Endothelial cell of umbilical vein (primary cell): ENCODE measurements around the gene OTX2. TPM values are rescaled to one million over a fixed set of nuclear protein-coding genes. Genes with fewer than 3 reads are reported as not detected.
A peak's percentile ranks its signal among the peaks of the same experiment; 100 is the strongest.

Source experiments
- BruUV-seq: library from RNA; stranded (reverse); fragments of 400-500 nt; replicated peaks from 2 replicates; lab custom pipeline; 2021; lab: Mats Ljungman, UMichigan
- CTCF ChIA-PET: fragments of 300-600, 350-600 bp; sonication (Branson Sonifier 250); formaldehyde crosslinking; loops from one replicate; lab custom pipeline; 2021; ENCODE audit warnings: antibody characterized with exemption, inconsistent platforms; lab: Charles Lee
- POLR2A ChIA-PET: fragments of 300-600, 350-600 bp; sonication (Branson Sonifier 250); formaldehyde crosslinking; loops from one replicate; lab custom pipeline; 2021; ENCODE audit warnings: antibody characterized with exemption, inconsistent platforms; lab: Charles Lee
- DNase-seq: peaks from one replicate; pipeline ENCODE4 v3.0.0-alpha.2; 2011; ENCODE audit warnings: low read depth, low spot score
- FAIRE-seq: peaks from 2 replicates; lab custom pipeline; 2011; peaks lifted over from hg19 to GRCh38; lab: Jason Lieb, UNC
- H2AFZ ChIP-seq: 2 replicates; pipeline ENCODE4 v1.6.0; 2012; ENCODE audit warnings: low read depth, low read length, control low read depth, inconsistent platforms
- H3K27ac ChIP-seq: 2 replicates; pipeline ENCODE4 v1.5.1; 2011; ENCODE audit warnings: low read depth, mild to moderate bottlenecking, control low read depth, low read length, moderate library complexity; ENCODE audit not compliant: insufficient read depth
- H3K27me3 ChIP-seq, 2 experiments: 2 replicates each; pipeline versions ENCODE4 v1.6.0 to v1.6.1; 2011; ENCODE audit warnings: low read length in 2 of 2, mixed read lengths in 1 of 2; ENCODE audit not compliant: control insufficient read depth in 2 of 2, insufficient read depth in 2 of 2
- H3K36me3 ChIP-seq, 2 experiments: 2 replicates in 1 of 2; 3 replicates in 1 of 2; pipeline ENCODE4 v1.5.1; 2011; ENCODE audit warnings: low read length in 2 of 2, mild to moderate bottlenecking in 1 of 2, moderate library complexity in 1 of 2; ENCODE audit not compliant: control insufficient read depth in 2 of 2, insufficient read depth in 2 of 2; ENCODE audit errors: extremely low read depth in 1 of 2
- H3K4me1 ChIP-seq: 3 replicates; pipeline ENCODE4 v1.5.1; 2011; ENCODE audit warnings: mild to moderate bottlenecking, low read length; ENCODE audit not compliant: control insufficient read depth, insufficient read depth; ENCODE audit errors: extremely low read depth
- H3K4me2 ChIP-seq: 2 replicates; pipeline ENCODE4 v1.6.1; 2011; ENCODE audit warnings: low read length, control low read depth, mixed read lengths; ENCODE audit not compliant: insufficient read depth
- H3K4me3 ChIP-seq, 3 experiments: fragments of 200-600 bp in 1 of 3; sonication (generic), shearing (Covaris generic) in 1 of 3; replicated peaks in 1 of 3; 2 replicates each; pipeline ENCODE4 v1.5.1; 2011 to 2016; ENCODE audit warnings: control low read depth in 3 of 3, low read length in 3 of 3, mild to moderate bottlenecking in 2 of 3, inconsistent platforms in 1 of 3, low read depth in 1 of 3, moderate library complexity in 1 of 3; ENCODE audit not compliant: insufficient read depth in 1 of 3
- H3K79me2 ChIP-seq: 2 replicates; pipeline ENCODE4 v1.6.0; 2012; ENCODE audit warnings: low read length, inconsistent platforms; ENCODE audit not compliant: control insufficient read depth, insufficient read depth
- H3K9ac ChIP-seq: replicated peaks from 2 replicates; pipeline ENCODE3; 2011; ENCODE audit warnings: low read length, control low read depth; ENCODE audit not compliant: insufficient read depth; ENCODE audit errors: extremely low read depth
- H3K9me1 ChIP-seq: replicated peaks from 3 replicates; pipeline ENCODE4 v1.6.0; 2011; ENCODE audit warnings: mild to moderate bottlenecking, low read length; ENCODE audit not compliant: control insufficient read depth, insufficient read depth; ENCODE audit errors: extremely low read depth
- H3K9me3 ChIP-seq: replicated peaks from 2 replicates; pipeline ENCODE4 v1.5.1; 2012; ENCODE audit warnings: low read length, inconsistent platforms; ENCODE audit not compliant: control insufficient read depth, insufficient read depth
- H4K20me1 ChIP-seq: replicated peaks from 2 replicates; pipeline ENCODE3; 2011; ENCODE audit warnings: mild to moderate bottlenecking, low read length; ENCODE audit not compliant: control insufficient read depth, insufficient read depth; ENCODE audit errors: extremely low read depth
- EZH2 ChIP-seq: IDR thresholded peaks from 2 replicates; pipeline ENCODE4 v1.6.1; 2012; ENCODE audit warnings: borderline replicate concordance, low read depth, mild to moderate bottlenecking, moderate library complexity, low read length, inconsistent platforms; ENCODE audit not compliant: severe bottlenecking
- FOS ChIP-seq: IDR thresholded peaks from 2 replicates; pipeline ENCODE4 v1.6.1; 2011; ENCODE audit warnings: mild to moderate bottlenecking, low read length, moderate library complexity, borderline replicate concordance; ENCODE audit not compliant: insufficient read depth
- dilution Hi-C: fragments of 300-500 bp; cut with MboI; formaldehyde crosslinking; loops from one replicate; pipeline ENCODE4 v1.15.0; 2019; ENCODE audit warnings: low sequenced_read_pairs; ENCODE audit not compliant: extremely low pct_ligation_motif_present
- intact Hi-C: fragments of 100-400 bp; cut with micrococcal nuclease; formaldehyde crosslinking; loops from one replicate; pipeline ENCODE4 v1.10.0; 2022
- polyA plus RNA-seq, 4 experiments: library from polyadenylated mRNA; depleted of rRNA in 3 of 4; stranded (reverse) in 3 of 4; unstranded in 1 of 4; fragments of >200 nt; gene quantifications; 2 replicates each; pipeline versions ENCODE4 v1.2.1 to v1.2.3, GENCODE V29; 2011 to 2012; ENCODE audit warnings: missing spikeins in 1 of 4
- total RNA-seq: library from RNA; stranded (reverse); gene quantifications from 2 replicates; pipeline ENCODE4 v1.2.3, GENCODE V29; 2021
- TF ChIP-seq, protein P1 (sequence below), 2 donors: IDR thresholded peaks; 1 replicate in 1 of 2; 2 replicates in 1 of 2; pipeline ENCODE4 v1.5.1; 2011; ENCODE audit warnings: low read length in 2 of 2, mild to moderate bottlenecking in 2 of 2, moderate library complexity in 2 of 2, control low read depth in 1 of 2, inconsistent platforms in 1 of 2, low read depth in 1 of 2; ENCODE audit not compliant: insufficient read depth in 1 of 2; ENCODE audit errors: extremely low read depth in 1 of 2

Gene OTX2
- total and polyA plus RNA-seq, 2 donors (not counting 3 experiments of a cell fraction or from before 2014, with no cell fraction given): not detected

DNA sequence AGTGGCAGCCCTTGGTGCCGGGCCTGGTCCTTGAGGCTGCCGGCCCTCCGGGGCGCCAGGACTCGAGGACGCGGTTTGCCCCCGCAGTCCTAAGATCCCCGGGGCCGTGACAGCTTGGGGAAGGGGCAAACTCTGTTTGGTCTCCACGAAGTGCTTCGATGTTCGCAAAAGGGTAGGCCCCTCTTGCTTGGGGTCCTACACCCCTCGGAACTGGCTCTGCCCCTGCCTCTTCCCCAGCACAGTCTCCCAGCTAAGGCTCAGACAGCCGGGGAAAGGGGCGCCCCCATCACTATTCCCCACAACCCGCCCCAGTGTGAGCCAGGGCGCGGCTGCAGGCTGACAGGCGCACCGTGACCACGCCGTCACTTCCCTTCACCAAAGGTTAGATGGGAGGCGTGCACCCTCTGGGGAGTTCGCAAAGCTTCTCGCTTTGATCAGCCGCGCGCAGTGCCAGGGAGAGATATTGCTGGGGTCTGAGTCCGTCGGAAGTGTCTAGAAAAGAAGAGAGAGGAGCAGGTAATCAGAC, 7.2 kb upstream of the OTX2 start:
- BruUV-seq: no TSS peak
- H4K20me1 ChIP-seq: no peaks in the 10 kb centered on the region
- no peaks in the 10 kb centered on the region for H3K4me1 ChIP-seq
- intact Hi-C loops (no loop called here), dilution Hi-C loops (no loop called here)
- no peaks in the 10 kb centered on the region for H3K36me3 ChIP-seq
- no peak overlapping the region for H3K9ac ChIP-seq
- H3K27ac ChIP-seq: no peak overlapping the region
- H3K79me2 ChIP-seq: no peaks in the 10 kb centered on the region
- DNase-seq (no peak), FAIRE-seq (no peak)
- TF ChIP-seq EZH2 (peak; percentile 10), FOS (no peak)
- H3K9me3 ChIP-seq: no peaks in the 10 kb centered on the region
- CTCF ChIA-PET: no interaction called here
- no peaks in the 10 kb centered on the region for H3K9me1 ChIP-seq
- H3K4me2 ChIP-seq: no peak overlapping the region
- no peak overlapping the region for H2AFZ ChIP-seq
- H3K4me3 ChIP-seq: no peak overlapping the region
- POLR2A ChIA-PET: no interaction called here
- H3K27me3 ChIP-seq: peaks cover 52 to 74% of the 10 kb centered on the region in 2 experiments

GRCh38 chr14:56816574-56817391, 6.5 kb upstream of the OTX2 start:
- Histone ChIP-seq H3K27me3 (peaks cover 58 to 77% of the 10 kb centered on the region in 2 experiments), H3K9ac (no peak overlapping the region), H4K20me1 (no peaks in the 10 kb centered on the region), H3K4me2 (no peak overlapping the region), H3K4me3 (no peak overlapping the region), H3K9me3 (no peaks in the 10 kb centered on the region), H3K79me2 (no peaks in the 10 kb centered on the region), H3K27ac (no peak overlapping the region), H3K4me1 (no peaks in the 10 kb centered on the region), H2AFZ (no peak overlapping the region), H3K36me3 (no peaks in the 10 kb centered on the region), H3K9me1 (no peaks in the 10 kb centered on the region)
- DNase-seq (no peak), FAIRE-seq (no peak)
- intact Hi-C loops: no loop called here
- dilution Hi-C loops: no loop called here
- TF ChIP-seq, protein P1, sequence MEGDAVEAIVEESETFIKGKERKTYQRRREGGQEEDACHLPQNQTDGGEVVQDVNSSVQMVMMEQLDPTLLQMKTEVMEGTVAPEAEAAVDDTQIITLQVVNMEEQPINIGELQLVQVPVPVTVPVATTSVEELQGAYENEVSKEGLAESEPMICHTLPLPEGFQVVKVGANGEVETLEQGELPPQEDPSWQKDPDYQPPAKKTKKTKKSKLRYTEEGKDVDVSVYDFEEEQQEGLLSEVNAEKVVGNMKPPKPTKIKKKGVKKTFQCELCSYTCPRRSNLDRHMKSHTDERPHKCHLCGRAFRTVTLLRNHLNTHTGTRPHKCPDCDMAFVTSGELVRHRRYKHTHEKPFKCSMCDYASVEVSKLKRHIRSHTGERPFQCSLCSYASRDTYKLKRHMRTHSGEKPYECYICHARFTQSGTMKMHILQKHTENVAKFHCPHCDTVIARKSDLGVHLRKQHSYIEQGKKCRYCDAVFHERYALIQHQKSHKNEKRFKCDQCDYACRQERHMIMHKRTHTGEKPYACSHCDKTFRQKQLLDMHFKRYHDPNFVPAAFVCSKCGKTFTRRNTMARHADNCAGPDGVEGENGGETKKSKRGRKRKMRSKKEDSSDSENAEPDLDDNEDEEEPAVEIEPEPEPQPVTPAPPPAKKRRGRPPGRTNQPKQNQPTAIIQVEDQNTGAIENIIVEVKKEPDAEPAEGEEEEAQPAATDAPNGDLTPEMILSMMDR (IDR thresholded peaks at IDR 0.05; ENCODE audit: extremely low read depth in 1 of 2, insufficient read depth in 1 of 2, low read depth in 1 of 2, low read length in 2 of 2): no peak
- TF ChIP-seq EZH2: peak; percentile 36
- no TSS peak for BruUV-seq
- ChIA-PET CTCF (no interaction called here), POLR2A (no interaction called here)
